Nephron progenitor cell (in vitro differentiated cells): ENCODE data around the gene SNRNP40.

Experiments
- DNase-seq: peaks from one replicate; pipeline ENCODE4 v3.0.0; 2021
- H3K27ac Mint-ChIP-seq: 2 replicates; pipeline ENCODE4 v1.8.0; 2021; ENCODE audit warnings: mild to moderate bottlenecking, moderate library complexity, mixed read lengths
- H3K27me3 Mint-ChIP-seq: 2 replicates; pipeline ENCODE4 v1.8.0; 2021; ENCODE audit warnings: mild to moderate bottlenecking, low read depth, mixed read lengths; ENCODE audit not compliant: poor library complexity
- H3K36me3 Mint-ChIP-seq: 2 replicates; pipeline ENCODE4 v1.8.0; 2021; ENCODE audit warnings: low read depth, mixed read lengths
- H3K4me1 Mint-ChIP-seq: 2 replicates; pipeline ENCODE4 v1.8.0; 2021; ENCODE audit warnings: mixed read lengths
- H3K4me3 Mint-ChIP-seq: 2 replicates; pipeline ENCODE4 v1.8.0; 2021; ENCODE audit warnings: mild to moderate bottlenecking, moderate library complexity, mixed read lengths
- H3K9me3 Mint-ChIP-seq: 2 replicates; pipeline ENCODE4 v1.8.0; 2021; ENCODE audit warnings: mild to moderate bottlenecking, moderate library complexity, mixed read lengths
- TF ChIP-seq, protein P1 (sequence below): fragments of 200-600 bp; sonication (generic); IDR thresholded peaks from 2 replicates; pipeline ENCODE4 v1.5.0; 2021; ENCODE audit warnings: antibody characterized with exemption

SNRNP40 gene

DNA sequence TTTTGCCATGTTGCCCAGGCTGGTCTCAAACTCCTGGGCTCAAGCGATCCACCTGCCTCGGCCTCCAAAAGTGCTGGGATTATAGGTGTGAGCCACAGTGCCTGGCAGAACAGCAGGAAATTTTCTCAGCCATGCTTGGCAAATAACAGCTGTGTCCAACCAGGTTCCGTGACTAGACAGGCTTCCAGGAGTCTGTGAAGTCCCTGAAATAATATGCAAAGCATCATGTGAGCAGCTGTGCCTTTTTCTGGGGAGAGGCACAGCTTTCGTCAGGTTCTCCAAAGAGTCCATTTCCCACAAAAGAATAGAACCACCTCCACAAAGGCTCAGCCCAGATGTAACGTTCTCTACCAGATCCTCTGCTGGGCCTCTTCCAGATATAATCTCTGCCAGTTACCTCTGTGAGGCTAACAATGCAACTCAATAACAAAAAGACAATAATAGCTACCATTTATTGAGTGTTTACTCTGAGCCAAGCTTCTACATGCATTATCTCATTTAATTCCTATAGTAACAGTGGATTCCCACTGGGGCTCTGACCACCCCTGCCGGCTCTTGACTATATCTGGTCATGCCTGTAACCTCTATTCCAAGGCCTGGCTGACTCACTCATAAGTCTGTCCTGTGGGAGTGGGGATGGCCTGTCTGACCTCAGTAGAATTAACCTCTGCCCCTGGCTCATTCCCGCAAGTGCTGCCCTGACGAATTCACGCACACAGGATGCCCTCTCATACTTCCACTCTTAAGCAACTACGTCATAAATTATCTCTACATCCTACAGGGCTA lies 52.9 kb downstream of the SNRNP40 start:
- peaks cover 47% of the 10 kb centered on the region for H3K27me3 Mint-ChIP-seq
- no peaks in the 10 kb centered on the region for H3K36me3 Mint-ChIP-seq
- no peak overlapping the region for H3K4me3 Mint-ChIP-seq
- TF ChIP-seq, protein P1, sequence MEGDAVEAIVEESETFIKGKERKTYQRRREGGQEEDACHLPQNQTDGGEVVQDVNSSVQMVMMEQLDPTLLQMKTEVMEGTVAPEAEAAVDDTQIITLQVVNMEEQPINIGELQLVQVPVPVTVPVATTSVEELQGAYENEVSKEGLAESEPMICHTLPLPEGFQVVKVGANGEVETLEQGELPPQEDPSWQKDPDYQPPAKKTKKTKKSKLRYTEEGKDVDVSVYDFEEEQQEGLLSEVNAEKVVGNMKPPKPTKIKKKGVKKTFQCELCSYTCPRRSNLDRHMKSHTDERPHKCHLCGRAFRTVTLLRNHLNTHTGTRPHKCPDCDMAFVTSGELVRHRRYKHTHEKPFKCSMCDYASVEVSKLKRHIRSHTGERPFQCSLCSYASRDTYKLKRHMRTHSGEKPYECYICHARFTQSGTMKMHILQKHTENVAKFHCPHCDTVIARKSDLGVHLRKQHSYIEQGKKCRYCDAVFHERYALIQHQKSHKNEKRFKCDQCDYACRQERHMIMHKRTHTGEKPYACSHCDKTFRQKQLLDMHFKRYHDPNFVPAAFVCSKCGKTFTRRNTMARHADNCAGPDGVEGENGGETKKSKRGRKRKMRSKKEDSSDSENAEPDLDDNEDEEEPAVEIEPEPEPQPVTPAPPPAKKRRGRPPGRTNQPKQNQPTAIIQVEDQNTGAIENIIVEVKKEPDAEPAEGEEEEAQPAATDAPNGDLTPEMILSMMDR: no peak
- H3K27ac Mint-ChIP-seq: peak overlapping the region; percentile 33
- H3K9me3 Mint-ChIP-seq: no peaks in the 10 kb centered on the region
- peak; percentile 34 for DNase-seq
- H3K4me1 Mint-ChIP-seq: peaks cover 37% of the 10 kb centered on the region

DNA sequence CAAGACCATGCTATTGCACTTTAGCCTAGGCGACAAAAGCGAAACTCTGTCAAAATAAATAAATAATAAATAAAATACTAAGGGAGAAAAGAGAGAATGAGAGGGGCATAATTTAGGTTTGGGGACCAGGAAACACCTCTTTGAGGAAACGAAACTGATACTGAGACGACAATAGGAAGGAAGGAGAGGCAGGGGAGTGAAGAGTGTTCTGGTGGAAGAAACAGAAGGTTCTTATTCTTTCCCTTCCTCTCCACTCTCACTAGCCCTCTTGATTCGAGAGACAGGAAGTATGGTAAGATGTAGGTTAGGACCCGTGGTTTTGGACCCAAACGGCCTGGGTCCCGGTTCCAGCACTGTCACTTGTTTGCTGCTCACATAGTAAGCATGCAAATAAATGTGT lies 55.3 kb downstream of the SNRNP40 start:
- H3K27ac Mint-ChIP-seq: no peak overlapping the region
- no peaks in the 10 kb centered on the region for H3K36me3 Mint-ChIP-seq
- H3K27me3 Mint-ChIP-seq: peaks cover 65% of the 10 kb centered on the region
- no peaks in the 10 kb centered on the region for H3K9me3 Mint-ChIP-seq
- no peak overlapping the region for H3K4me3 Mint-ChIP-seq
- H3K4me1 Mint-ChIP-seq: peaks cover 44% of the 10 kb centered on the region
- DNase-seq: no peak
- TF ChIP-seq, protein P1: no peak

DNA sequence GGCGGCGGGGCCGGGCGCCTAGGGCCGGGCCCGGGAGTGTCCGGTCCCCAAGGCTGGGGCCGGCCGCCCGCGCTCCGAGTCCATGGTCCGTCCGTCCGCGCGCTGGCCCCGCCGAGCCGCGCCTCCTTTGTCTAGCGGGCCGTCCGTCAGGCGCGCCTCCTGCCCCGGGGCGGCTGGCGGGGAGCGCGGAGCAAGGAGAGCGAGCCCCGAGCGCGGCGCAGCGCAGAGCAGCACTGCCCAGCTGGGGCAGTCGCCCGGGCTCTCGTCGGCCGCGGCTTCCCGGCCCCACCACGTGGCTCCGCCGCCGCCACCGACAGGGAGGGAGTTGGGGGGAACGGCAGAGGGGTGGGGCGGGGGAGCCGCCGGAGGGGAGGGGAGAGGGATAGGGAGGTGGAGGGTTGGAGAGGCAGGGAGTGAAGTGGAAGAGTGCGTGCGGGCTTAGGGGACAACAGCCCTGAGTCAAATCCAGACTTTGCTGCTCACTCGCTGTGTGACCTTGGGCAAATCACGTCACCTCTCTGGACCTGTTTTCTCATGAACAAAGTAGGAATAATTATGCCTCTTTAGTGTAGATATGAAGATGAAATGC lies 56.8 kb downstream of the SNRNP40 start, which contains the start of gene NKAIN1:
TSS of gene NKAIN1 (minus strand) at position 235 of the 589 bp plus-strand sequence. CDS start 340 bp downstream, outside the sequence.
- Mint-ChIP-seq H3K4me1 (peaks cover 46% of the 10 kb centered on the region), H3K36me3 (no peaks in the 10 kb centered on the region), H3K4me3 (peak within 1 kb of the TSS; percentile 89), H3K27me3 (peaks cover 64% of the 10 kb centered on the region), H3K27ac (no peak within 1 kb of the TSS), H3K9me3 (no peaks in the 10 kb centered on the region)
- DNase-seq: peak; percentile 74
- TF ChIP-seq, protein P1: no peak

DNA sequence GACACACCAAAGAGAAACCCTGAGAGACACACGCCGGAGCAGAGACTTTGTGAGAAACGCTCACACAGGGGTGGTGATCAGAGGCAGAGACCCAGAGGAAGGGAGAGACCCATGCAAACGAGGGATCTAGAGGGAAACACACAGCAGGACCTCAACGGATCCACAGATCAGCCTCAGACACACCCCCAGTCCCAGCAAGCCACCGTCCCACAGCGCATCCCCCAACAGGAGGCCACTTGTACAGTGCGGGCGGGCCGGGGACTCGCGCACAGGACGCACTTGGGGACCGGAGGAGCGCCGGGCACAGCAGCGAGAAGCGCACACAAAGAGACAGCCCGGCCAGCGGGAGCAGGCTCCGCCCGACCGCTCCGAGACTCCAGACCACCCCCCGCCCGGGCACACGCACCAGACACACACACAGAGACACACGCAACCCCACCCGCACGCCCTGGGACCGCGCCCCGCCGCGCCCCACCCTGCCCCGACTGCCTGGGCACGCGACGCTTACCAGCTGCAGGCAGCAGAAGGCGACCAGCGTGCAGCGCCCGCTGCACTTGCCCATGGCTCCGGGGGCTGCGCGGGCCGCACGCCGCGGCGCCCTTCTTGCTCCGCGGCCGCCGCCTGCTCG lies 57.5 kb downstream of the SNRNP40 start:
- H3K36me3 Mint-ChIP-seq: no peaks in the 10 kb centered on the region
- H3K4me1 Mint-ChIP-seq: peaks cover 48% of the 10 kb centered on the region
- TF ChIP-seq, protein P1: no peak
- H3K27ac Mint-ChIP-seq: no peak overlapping the region
- H3K4me3 Mint-ChIP-seq: peak overlapping the region; percentile 89
- peak; percentile 70 for DNase-seq
- no peaks in the 10 kb centered on the region for H3K9me3 Mint-ChIP-seq
- peaks cover 64% of the 10 kb centered on the region for H3K27me3 Mint-ChIP-seq

DNA sequence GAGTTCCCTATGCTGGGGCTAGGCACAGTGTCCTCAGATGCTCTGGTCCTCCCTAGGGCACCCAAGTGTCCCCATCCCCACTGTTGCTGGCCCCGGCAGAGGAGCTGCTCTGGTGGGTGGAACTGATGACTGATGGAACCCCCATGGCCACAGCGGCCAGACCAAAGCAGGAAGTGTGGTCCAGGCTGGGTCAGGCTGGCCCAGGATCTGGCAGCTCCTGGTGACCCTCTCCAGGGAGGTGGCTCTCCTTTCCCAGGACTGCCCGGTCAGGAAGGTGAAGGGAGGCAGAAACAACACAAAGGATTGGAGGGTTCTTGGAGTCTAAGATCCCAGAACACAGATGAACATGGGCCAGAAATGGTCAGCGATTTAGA lies 58.0 kb downstream of the SNRNP40 start:
- Mint-ChIP-seq H3K27ac (no peak overlapping the region), H3K36me3 (no peaks in the 10 kb centered on the region), H3K4me1 (peaks cover 46% of the 10 kb centered on the region), H3K27me3 (peaks cover 65% of the 10 kb centered on the region), H3K4me3 (peak overlapping the region; percentile 89), H3K9me3 (no peaks in the 10 kb centered on the region)
- TF ChIP-seq, protein P1: no peak
- peak; percentile 10 for DNase-seq
